MM.1S (cell line): ENCODE data around the gene SERPINA6.
"Not testable (repeated sequence)": the region's sequence is repeated elsewhere in the genome, so short reads cannot be mapped to it uniquely, and the experiment has no call there.

Source experiments
- DNase-seq: peaks from one replicate; pipeline ENCODE4 v3.0.0-alpha.2; 2015
- H2AFZ ChIP-seq: fragments of 300-600 bp; sonication (generic); 2 replicates; pipeline ENCODE4 v1.6.0; 2016; ENCODE audit warnings: antibody characterized with exemption, low read length
- H3F3A ChIP-seq: fragments of 300-600 bp; sonication (generic); 2 replicates; pipeline ENCODE4 v1.6.1; 2016; ENCODE audit warnings: mild to moderate bottlenecking, antibody characterized with exemption, low read length, moderate library complexity, mixed read lengths; ENCODE audit not compliant: insufficient read depth
- H3K27ac ChIP-seq: fragments of 300-600 bp; sonication (generic); 2 replicates; pipeline ENCODE4 v1.5.1; 2016; ENCODE audit warnings: mild to moderate bottlenecking, low read length
- H3K27me3 ChIP-seq: fragments of 300-600 bp; sonication (generic); replicated peaks from 2 replicates; pipeline ENCODE4 v1.6.0; 2016; ENCODE audit warnings: low read length; ENCODE audit not compliant: insufficient read depth
- H3K36me3 ChIP-seq: fragments of 300-600 bp; sonication (generic); replicated peaks from 2 replicates; pipeline ENCODE4 v1.6.1; 2016; ENCODE audit warnings: mild to moderate bottlenecking, low read length, mixed read lengths; ENCODE audit not compliant: insufficient read depth
- H3K4me1 ChIP-seq: fragments of 300-600 bp; sonication (generic); 2 replicates; pipeline ENCODE4 v1.6.1; 2016; ENCODE audit warnings: low read length, mixed read lengths
- H3K4me2 ChIP-seq: fragments of 300-600 bp; sonication (generic); 2 replicates; pipeline ENCODE4 v1.6.0; 2016; ENCODE audit warnings: low read depth, low read length
- H3K4me3 ChIP-seq: fragments of 300-600 bp; sonication (generic); 2 replicates; pipeline ENCODE4 v1.5.1; 2016; ENCODE audit warnings: low read length, mixed read lengths
- H3K79me2 ChIP-seq: fragments of 300-600 bp; sonication (generic); 2 replicates; pipeline ENCODE4 v1.6.1; 2016; ENCODE audit warnings: mixed run types, low read length, mixed read lengths
- H3K9ac ChIP-seq: fragments of 300-600 bp; sonication (generic); 2 replicates; pipeline ENCODE4 v1.6.1; 2016; ENCODE audit warnings: low read length, mixed read lengths
- H3K9me2 ChIP-seq: fragments of 300-600 bp; sonication (generic); replicated peaks from 2 replicates; pipeline ENCODE4 v1.6.1; 2016; ENCODE audit warnings: mild to moderate bottlenecking, low read length, mixed read lengths; ENCODE audit not compliant: insufficient read depth
- H3K9me3 ChIP-seq: fragments of 300-600 bp; sonication (generic); replicated peaks from 2 replicates; pipeline ENCODE4 v1.6.1; 2016; ENCODE audit warnings: mild to moderate bottlenecking, low read length, mixed read lengths; ENCODE audit not compliant: insufficient read depth
- H4K20me1 ChIP-seq: fragments of 300-600 bp; sonication (generic); 2 replicates; pipeline ENCODE4 v1.6.1; 2016; ENCODE audit warnings: mild to moderate bottlenecking, low read length, moderate library complexity, mixed read lengths; ENCODE audit not compliant: insufficient read depth
- CTCF ChIP-seq: fragments of 300-600 bp; sonication (generic); IDR thresholded peaks from 2 replicates; pipeline ENCODE4 v1.5.1; 2016; ENCODE audit warnings: antibody characterized with exemption, low read length, mixed read lengths
- EZH2 ChIP-seq: fragments of 300-600 bp; sonication (generic); optimal IDR thresholded peaks from 2 replicates; pipeline ENCODE3; 2017; ENCODE audit warnings: low read depth, mild to moderate bottlenecking, antibody characterized with exemption, low read length, mixed read lengths
- EZH2phosphoT487 ChIP-seq: fragments of 300-600 bp; sonication (generic); IDR thresholded peaks from 2 replicates; pipeline ENCODE4 v1.6.1; 2018; ENCODE audit warnings: antibody characterized with exemption, low read length

SERPINA6 gene

GRCh38 chr14:94304243-94304642 lies 18.9 kb downstream of the SERPINA6 start:
- Histone ChIP-seq H3F3A (no peaks in the 10 kb centered on the region), H3K9ac (no peak overlapping the region), H4K20me1 (no peaks in the 10 kb centered on the region), H3K4me3 (no peak overlapping the region), H3K9me3 (no peaks in the 10 kb centered on the region), H3K9me2 (no peaks in the 10 kb centered on the region), H3K4me2 (no peak overlapping the region), H2AFZ (no peak overlapping the region), H3K27ac (no peak overlapping the region), H3K79me2 (no peaks in the 10 kb centered on the region), H3K27me3 (no peaks in the 10 kb centered on the region), H3K36me3 (no peaks in the 10 kb centered on the region), H3K4me1 (no peaks in the 10 kb centered on the region)
- DNase-seq = no peak
- TF ChIP-seq CTCF = no peak
- no peak for TF ChIP-seq EZH2phosphoT487
- TF ChIP-seq EZH2 = no peak

DNA sequence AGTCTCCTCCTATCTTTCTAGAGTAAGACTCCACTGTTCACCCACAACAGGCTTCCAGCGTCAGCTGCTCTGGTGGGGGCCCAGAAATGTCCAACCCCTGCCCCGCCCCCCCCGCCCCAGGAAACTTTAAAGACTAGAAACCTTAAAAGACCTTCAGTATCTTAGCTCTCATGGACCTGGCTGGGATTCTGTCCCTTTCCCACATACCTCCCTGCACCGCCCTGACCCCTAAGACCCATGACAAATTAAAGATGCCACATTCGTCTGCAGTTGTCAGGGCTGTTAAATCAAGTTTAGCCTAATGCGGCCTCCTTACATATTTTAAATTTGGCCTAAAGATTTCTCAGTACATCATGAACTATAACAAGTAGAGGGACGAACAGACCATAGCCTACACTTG lies 20.0 kb downstream of the SERPINA6 start:
- Histone ChIP-seq H3K4me3 (no peak overlapping the region), H3K79me2 (no peaks in the 10 kb centered on the region), H3K27me3 (no peaks in the 10 kb centered on the region), H3F3A (no peaks in the 10 kb centered on the region), H2AFZ (no peak overlapping the region), H3K36me3 (no peaks in the 10 kb centered on the region), H3K9me3 (no peaks in the 10 kb centered on the region), H3K27ac (no peak overlapping the region), H3K4me1 (no peaks in the 10 kb centered on the region), H4K20me1 (no peaks in the 10 kb centered on the region), H3K4me2 (no peak overlapping the region), H3K9ac (no peak overlapping the region), H3K9me2 (no peaks in the 10 kb centered on the region)
- no peak for DNase-seq
- TF ChIP-seq CTCF (no peak), EZH2 (no peak), EZH2phosphoT487 (no peak)

- no peaks in the 10 kb centered on the region for H3K79me2 ChIP-seq
- H3K9me2 ChIP-seq = no peaks in the 10 kb centered on the region
- no peak overlapping the region for H3K27ac ChIP-seq
- H3K4me2 ChIP-seq = no peak overlapping the region
- H3F3A ChIP-seq = no peaks in the 10 kb centered on the region
- TF ChIP-seq EZH2phosphoT487 = no peak
- no peak for TF ChIP-seq EZH2
- no peak overlapping the region for H3K4me3 ChIP-seq
- H3K36me3 ChIP-seq = no peaks in the 10 kb centered on the region
- H3K9me3 ChIP-seq = no peaks in the 10 kb centered on the region
- DNase-seq = no peak
- no peaks in the 10 kb centered on the region for H4K20me1 ChIP-seq
- no peaks in the 10 kb centered on the region for H3K27me3 ChIP-seq
- no peaks in the 10 kb centered on the region for H3K4me1 ChIP-seq
- H3K9ac ChIP-seq = no peak overlapping the region
- no peak overlapping the region for H2AFZ ChIP-seq
These were observed 25.0 kb downstream of the SERPINA6 start for GRCh38 chr14:94298130-94298529.

DNA sequence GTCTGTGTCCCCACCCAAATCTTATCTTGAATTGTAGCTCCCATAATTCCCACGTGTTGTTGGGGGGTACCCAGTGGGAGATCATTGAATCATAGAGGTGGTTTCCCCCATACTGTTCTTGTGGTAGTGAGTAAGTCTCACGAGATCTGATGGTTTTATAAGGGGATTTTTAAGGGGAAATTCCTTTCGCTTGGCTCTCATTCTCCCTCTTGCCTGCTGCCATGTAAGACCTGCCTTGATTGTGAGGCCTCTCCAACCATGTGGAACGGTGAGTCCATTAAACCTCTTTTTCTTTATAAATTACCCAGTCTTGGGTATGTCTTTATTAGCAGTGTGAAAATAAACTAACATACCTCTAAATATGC lies 27.0 kb downstream of the SERPINA6 start:
- not testable (repeated sequence) for DNase-seq, H3K4me1 ChIP-seq, H3K9me2 ChIP-seq, H3K4me3 ChIP-seq, H3K27ac ChIP-seq, H3F3A ChIP-seq, H3K27me3 ChIP-seq, H3K79me2 ChIP-seq, H3K9ac ChIP-seq, H3K9me3 ChIP-seq, H4K20me1 ChIP-seq, H3K36me3 ChIP-seq, H2AFZ ChIP-seq, H3K4me2 ChIP-seq
